Activated CD8-positive, alpha-beta memory T cell treated with anti-CD3 and anti-CD28 coated beads, Interleukin-2, amount 50 U/mL, for 1 hour (primary cell): ENCODE measurements around the gene ASH1L.
"Not testable (repeated sequence)": the region's sequence is repeated elsewhere in the genome, so short reads cannot be mapped to it uniquely, and the experiment has no call there.

Source experiments
- DNase-seq: peaks from one replicate; pipeline ENCODE4 v3.0.0-alpha.2; 2020; ENCODE audit errors: extremely low read depth

Gene ASH1L

DNA sequence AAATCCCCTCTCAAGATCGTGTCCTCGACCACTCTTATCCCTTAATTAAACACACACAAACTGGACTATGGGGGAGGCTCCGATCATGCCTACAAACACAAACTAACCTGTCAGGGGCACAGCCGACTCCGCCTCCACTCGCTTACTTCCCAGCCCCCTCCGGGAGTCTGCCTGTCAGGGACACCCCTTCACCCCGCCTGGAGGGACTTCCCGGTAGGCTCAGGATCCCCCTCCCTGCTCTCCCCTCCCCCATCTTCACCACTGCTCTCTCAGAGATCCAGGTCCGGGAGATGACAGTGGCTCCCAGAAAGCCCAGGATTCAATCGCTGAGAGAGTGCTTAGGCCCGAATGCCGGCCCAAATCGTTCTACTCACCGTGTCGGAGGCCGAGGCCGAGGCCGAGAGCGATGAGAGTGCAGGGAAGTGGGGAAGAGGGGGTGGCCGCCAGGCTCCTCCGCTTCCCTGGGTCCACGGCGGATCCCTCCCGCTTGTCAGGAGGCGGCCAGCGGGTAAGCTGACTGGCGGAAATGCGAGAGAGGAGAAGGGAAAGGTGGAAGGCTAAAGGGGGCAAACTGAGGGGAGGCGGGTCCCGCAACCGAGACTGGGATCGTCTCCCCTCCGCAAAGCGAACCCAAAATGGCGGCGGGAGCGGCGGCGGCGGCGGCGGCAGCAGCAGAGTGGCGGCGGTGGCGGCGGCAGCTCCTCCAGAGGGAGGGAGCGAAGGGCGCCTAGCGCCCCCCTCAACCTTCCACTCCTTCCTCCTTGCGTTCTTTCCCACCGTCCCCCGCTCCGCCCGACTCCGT is 623 bp downstream of the ASH1L start:
- DNase-seq = not testable (repeated sequence)

DNA sequence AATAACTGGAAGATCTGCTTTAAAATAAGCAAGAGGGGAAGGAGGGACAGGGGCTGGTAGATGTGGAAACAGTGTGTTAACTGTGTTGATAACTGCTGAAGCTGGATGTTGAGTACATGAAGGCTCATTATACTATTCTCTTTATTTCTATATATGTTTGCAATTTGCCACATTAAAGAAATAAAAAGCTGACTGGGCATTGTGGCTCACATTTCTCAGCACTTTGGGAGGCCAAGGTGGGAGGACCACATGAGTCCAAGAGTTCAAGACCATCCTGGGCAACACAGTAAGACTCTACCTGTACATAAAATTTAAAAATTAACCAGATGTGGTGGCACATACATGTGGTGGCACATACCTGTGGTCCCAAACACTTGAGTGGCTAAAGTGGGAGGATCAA is 6.7 kb downstream of the ASH1L start:
- no peak for DNase-seq

GRCh38 chr1:155553349-155553748 is 9.3 kb downstream of the ASH1L start:
- no peak for DNase-seq

DNA sequence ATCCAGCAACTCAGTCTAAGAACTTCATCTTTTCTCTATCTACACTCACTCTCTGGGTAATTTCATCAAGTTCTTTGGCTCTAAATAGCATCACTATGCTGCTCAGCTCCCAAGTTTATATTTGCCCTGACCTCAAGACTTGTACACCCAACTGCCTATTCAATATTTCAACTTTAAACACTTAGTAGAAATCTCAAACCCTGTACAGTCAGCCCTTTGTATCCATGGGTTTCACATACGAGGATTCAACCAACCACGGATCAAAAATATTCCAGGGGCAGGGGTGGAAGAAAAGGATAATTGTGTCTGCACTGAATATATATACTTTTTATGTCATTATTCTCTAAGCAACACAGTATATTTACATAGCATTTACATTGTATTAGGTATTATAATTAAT is 13.9 kb downstream of the ASH1L start:
- no peak for DNase-seq

GRCh38 chr1:155540000-155540874 is 22.4 kb downstream of the ASH1L start:
- DNase-seq = no peak

GRCh38 chr1:155537193-155537592 is 25.4 kb downstream of the ASH1L start:
- DNase-seq = no peak

- no peak for DNase-seq
Observed at GRCh38 chr1:155531624-155532023, 31.0 kb downstream of the ASH1L start.

DNA sequence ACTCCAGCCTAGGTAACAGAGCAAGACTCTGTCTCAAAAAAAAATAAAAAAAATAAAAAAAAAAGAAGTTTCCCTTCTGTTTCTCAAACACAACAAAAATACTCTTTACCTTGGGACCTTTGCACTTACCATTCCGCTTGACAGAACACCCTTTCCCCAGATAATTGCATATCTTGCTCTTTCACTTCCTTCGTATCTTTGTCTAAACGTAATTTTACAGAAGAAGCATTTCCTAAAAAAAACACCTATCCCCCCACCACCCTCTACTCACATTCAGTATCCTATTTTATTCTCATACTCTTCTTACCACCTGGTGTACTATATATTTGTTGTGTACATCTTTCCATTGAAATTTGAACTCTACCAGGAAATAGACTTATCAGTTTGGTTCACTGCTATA is 32.7 kb downstream of the ASH1L start:
- no peak for DNase-seq

DNA sequence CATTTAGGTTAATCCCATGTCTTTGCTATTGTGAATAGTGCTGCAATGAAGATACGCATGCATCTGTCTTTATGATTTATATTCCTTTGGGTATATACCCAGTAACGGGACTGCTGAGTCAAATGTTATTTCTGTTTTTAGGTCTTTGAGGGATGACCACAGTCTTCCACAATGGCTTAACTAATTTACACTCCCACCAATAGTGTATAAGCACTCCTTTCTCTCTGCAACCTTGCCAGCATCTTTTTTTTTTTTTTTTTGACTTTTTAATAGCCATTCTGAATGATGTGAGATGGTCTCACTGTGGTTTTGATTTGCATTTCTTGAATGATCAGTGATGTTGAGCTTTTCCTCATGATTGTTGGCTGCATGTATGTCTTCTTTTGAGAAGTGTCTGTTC is 33.5 kb downstream of the ASH1L start:
- DNase-seq = no peak

- no peak for DNase-seq
Observed at GRCh38 chr1:155527677-155528076, 34.9 kb downstream of the ASH1L start.

GRCh38 chr1:155526356-155526755 is 36.2 kb downstream of the ASH1L start:
- no peak for DNase-seq

GRCh38 chr1:155522069-155522468 is 40.5 kb downstream of the ASH1L start:
- no peak for DNase-seq

DNA sequence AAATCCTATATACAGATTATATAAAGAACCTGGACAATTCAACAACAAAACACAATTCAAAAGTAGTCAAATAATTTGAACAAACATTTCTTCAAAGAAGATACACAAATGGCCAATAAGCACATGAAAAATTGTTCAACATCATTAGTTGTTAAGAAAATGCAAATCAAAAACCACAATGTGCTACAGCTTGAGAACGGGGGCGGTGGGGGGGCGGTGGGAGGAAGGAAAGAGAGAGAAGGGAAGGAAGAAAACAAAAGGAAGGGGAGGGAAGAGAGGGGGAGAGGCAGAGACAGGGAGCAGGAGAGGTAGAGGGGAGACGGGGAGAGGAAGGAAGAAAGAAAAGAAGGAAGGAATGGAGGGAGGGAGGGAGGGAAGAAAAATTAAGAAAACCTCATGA is 44.1 kb downstream of the ASH1L start:
- no peak for DNase-seq

DNA sequence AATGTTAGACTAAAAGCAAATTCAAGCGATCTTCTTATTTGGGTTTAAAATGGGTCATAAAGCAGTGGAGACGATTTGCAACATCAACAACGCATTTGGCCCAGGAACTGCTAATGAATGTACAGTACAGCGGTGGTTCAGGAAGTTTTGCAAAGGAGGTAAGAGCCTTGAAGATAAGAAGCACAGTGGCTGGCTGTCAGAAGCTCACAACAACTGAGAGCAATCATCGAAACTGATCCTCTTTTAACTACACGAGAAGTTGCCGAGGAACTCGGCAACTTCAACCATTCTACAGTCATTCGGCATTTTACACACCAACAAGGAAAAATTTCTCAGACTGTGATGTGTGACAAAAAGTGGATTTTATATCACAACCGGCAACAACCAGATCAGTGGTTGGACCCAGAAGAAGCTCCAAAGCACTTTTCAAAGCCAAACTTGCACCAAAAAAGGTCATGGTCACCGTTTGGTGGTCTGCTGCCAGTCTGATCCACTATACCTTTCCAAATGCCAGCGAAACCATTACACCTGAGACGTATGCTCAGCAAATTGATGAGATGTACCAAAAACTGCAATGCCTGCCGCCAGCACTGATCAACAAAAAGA is 47.9 kb downstream of the ASH1L start:
- no peak for DNase-seq

- no peak for DNase-seq
Observed at GRCh38 chr1:155513300-155513916, 49.2 kb downstream of the ASH1L start.

DNA sequence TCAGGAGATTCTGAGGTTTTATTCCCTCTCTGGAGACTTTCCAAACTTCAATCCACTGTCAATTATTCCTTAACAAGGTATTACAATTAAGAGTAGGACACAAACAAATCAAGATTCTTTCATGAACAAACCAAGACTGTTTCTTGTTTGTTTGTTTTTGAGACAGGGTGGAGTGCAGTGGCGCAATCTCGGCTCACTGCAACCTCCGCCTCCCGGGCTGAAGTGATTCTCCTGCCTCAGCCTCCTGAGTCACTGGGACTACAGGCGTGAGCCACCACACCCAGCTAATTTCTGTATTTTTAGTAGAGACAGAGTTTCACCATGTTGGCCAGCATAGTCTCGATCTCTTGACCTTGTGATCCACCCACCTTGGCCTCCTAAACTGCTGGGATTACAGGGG is 51.2 kb downstream of the ASH1L start:
- not testable (repeated sequence) for DNase-seq

DNA sequence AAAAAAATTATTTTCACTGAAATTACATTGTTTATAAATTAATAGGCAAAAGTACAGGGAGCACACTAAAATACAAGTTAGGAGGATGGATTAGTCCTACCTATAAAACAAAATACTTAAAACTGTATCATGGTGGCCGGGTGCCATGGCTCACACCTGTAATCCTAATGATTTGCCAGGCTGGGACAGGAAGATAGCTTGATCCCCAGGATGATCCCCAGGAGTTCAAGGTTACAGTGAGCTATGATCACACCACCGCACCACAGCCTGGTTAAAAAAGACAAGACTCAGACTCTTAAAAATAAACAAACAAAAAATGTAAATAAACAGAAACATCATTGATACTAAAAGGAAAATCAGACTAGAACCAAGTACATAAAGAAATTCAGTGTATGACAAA is 53.5 kb downstream of the ASH1L start:
- DNase-seq = no peak

DNA sequence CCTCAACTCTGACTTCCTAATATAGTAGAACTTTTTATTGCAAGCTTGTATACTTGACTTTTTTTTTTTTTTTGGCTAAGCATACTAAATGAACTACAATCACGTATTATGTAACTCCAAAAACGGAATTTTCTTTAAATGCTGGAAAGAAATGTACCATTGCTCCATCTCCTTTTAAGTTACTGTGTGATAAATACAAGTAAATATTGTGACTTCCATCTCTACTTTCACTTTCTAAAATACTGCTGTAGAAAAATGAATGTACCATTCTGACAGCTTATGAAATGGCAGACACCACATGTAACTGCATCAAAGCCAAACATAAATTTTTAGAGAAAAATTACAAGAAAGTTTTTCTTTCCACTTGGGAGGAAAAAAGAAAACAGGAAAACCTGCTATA is 54.7 kb downstream of the ASH1L start:
- no peak for DNase-seq

DNA sequence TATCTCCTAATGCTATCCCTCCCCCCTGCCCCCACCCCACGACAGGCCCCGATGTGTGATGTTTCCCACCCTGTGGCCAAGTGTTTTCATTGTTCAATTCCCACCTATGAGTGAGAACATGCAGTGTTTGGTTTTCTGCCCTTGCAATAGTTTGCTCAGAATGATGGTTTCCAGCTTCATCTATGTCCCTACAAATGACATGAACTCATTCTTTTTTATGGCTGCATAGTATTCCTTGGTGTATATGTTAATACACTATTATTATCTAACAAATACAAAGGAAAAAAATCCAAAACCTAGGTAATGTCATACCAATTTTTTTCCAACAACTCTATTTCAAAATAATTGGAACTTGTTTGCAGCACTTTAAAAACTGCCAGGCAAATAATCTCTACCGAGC is 56.6 kb downstream of the ASH1L start:
- DNase-seq = not testable (repeated sequence)

- no peak for DNase-seq
Observed at GRCh38 chr1:155504207-155504606, 58.4 kb downstream of the ASH1L start.

DNA sequence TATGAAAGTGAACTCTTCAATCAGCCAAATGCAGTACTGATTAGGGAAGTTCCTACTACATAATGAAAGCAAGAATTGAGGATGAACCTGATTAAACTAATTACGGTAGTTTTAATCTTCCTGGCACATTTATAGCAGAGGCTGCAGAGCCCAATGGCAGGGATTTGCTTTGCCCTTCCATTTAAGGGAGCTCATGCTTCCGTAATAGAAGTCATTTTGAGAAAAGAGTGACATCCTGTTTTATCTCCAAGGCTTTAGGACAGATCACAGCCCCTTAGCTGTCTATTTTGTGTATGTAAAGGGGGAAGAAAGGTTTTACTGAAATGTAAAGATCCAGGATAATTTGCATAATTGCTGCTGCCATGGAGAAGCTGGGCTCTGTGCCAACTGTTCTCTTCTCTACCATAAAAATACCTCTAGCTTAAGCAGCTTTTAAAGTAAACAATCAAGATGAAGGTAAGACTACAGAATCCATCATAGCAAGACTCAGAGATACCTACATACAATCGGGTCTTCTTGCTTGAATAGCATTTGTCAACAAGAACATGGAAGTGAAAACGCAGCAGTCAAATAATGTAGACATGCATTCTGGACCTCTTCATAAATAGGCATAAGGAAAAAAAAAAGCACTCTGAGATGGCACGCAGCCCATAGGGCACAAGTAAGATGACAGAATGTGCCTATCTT is 62.5 kb downstream of the ASH1L start:
- no peak for DNase-seq

DNA sequence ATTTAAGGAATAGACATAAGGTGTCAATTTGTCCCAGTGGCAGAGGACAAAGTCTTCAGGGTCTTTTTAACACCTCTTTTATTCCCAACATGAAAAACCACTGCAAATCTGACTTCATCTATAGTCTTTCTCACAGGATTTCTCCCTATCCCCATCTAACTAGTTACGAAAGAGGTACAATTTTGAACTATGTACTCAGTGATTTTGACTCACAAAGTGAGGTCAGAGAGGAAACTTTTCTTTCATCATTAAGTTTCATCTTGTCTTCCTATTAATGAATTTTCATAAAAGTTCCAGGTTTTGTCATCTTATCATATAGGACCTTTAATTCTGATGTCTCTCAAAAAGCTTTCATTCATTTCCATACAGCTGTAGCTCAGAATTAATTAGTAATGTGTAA is 63.3 kb downstream of the ASH1L start:
- no peak for DNase-seq
